Activated CD4-positive, alpha-beta T cell treated with anti-CD3 and anti-CD28 coated beads for 1 hour (primary cell): ENCODE measurements around the gene SDF4.
A peak's percentile ranks its signal among the peaks of the same experiment; 100 is the strongest.

ENCODE experiments used
- DNase-seq: peaks from one replicate; pipeline ENCODE4 v3.0.0-alpha.2; 2020

Gene SDF4

DNA sequence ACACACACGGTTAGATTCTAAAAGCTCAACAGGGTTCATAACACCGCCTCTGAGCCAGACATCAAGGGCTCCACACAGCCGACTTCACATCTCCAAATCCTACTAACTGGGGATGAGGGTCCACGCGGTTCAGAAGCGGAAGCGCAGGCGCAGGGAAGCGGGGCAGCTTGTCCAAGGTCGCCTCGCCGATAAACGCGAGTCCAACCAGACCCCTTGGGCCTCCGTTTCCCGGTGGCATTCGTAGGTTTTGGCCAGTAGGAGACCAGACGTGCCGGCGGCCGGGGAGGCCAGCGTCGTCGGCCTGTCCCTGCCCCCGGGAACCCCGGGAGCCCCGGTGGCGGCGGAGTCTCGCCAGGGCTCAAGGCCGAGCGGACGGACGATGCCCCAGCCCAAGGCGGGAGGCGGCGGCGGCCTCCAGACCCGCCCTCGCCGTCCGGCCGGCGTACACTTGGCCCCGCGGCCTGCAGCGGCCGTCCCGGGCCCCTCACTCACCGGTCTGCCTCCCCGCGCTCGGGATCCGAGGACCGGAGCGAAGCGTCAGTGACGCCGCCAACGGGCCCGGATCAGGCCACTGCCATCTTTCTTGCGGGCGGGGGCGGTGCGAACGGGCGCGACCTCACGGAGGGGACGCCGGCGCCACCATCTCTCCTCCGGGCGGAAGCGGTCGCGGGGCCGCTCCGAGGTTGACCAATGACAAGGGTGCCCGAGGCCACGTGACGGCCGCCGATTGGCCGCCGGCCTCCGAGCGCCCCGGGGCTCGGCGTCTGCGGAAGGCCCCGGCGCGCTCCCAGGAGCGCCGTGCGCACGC lies at the start of gene SDF4:
Gene SDF4, minus strand, starts transcription at position 602 of the 808 bp plus-strand sequence. CDS start 3,229 bp downstream, outside the sequence.
- DNase-seq: peak; percentile 95

- no peak for DNase-seq
Observed at GRCh38 chr1:1280782-1281481, 49.1 kb upstream of the SDF4 start.

DNA sequence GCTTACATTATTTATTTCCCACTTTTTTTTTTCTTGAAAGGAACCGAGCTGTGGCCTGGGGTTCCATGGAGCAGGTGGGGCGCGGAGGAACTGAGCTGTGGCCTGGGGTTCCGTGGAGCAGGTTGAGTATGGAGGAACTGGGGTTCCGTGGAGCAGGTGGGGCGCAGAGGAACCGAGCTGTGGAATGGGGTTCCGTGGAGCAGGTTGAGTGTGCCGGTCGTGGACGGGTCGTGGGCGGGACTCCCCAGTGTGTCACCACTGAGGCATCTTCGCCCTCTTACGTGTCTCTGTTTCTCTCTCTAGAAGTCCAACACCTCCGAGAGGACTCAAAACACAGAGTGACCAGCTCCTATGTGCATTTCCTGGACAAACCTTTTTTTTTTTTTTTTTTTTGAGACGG lies 47.2 kb upstream of the SDF4 start:
- DNase-seq: no peak

GRCh38 chr1:1278620-1279019 lies 46.8 kb upstream of the SDF4 start:
- DNase-seq: no peak

DNA sequence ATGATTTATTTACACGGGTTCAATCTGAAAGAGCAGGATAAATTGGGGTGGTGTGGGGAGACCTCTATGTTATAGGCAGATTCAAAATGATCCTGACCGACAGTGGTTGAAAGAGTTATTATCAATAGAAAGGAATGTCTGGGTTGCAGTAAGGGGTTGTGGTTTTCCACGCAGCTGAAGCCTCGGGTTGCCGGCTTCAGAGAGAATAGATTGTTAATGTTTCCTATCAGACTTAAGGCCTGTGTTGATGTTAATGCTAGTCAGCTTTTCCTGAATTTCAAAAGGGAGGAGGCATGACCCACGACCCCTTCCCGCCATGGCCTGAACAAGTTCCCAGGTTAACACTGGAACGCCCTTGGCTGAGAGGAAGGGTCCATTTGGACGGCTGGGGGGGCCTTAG lies 44.0 kb upstream of the SDF4 start:
- no peak for DNase-seq

DNA sequence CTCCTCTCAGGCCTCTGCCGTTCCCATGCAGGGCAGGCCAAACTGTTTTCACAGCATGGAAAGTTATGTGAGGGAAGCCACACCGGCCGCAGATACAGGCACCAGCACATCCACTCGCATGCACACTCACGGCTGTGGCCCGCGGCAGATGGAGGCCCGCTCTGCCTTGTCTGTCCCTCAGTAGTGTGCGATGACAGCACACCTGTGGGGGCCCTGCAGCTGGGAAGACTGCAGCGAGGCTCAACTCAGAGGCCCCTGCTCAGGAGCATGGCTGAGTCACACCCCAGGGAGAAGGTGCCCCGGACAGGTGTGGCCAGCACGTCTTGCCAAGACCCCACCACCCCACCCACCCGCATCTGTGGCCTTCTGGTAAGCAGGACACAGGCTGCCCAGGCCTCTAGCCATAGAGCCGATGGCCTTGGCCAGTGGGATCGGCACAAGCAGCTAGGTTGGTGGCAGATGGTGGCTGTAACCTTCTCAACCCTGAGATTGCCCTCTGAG lies 43.2 kb upstream of the SDF4 start:
- no peak for DNase-seq

GRCh38 chr1:1274299-1274930 lies 42.6 kb upstream of the SDF4 start:
- no peak for DNase-seq

DNA sequence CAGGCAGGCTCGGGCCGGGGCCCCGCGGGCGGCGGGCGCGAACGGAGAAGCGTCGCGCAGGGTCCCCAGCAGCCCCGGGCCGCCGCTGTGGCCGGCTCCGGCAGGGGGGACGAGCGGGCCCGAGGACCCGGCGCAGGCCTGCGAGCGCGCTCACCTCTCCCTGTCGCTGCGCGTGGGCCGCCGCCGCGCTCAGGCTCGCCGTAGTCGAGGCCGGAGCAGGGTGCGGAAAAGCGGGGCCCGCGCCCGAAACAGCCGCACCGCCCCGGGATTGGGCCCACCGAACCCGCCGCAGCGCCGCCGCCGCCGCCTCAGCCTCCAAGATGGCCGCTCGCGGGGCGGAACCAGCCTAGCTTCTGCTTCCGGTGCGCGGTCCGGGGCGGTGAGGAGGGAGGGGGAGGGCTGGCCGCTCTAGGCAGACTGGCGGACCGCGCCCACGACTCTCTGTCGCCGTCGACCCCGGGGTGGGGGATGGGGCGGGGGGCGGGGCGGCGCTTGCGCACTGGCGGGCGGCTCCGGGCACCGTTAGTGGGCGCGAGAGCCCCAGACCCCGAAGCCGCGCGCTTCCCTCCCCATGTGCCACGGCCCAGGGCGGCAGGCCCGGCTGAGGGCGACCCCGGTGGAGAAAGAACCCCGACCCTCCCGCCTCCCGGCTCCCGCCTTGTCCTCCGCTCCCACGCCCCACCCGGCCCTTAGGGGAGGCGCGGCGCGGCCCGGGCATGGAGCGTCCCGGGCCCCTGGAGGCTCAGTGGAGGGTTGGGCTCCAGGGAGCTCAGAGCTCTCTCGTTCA lies 41.9 kb upstream of the SDF4 start, which contains the start of gene UBE2J2:
Gene UBE2J2, minus strand, starts transcription at position 343 of the 787 bp plus-strand sequence. CDS start 5,862 bp downstream, outside the sequence.
- DNase-seq: peak; percentile 89

DNA sequence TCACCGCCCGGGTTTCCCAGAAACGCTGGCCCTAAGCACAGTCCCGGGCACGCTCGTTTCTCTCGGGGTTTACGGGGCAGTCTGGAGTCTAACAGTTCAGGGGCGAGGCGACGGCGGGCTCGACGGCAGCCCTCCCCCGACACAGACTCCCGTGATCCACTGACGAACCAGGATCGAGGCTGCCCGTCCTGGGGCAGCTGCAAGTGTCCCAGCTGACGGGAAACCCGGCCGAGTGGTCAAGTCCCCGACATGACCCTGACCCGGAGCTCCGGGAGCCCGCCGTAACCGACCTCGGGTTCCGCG lies 41.4 kb upstream of the SDF4 start:
- no peak for DNase-seq

DNA sequence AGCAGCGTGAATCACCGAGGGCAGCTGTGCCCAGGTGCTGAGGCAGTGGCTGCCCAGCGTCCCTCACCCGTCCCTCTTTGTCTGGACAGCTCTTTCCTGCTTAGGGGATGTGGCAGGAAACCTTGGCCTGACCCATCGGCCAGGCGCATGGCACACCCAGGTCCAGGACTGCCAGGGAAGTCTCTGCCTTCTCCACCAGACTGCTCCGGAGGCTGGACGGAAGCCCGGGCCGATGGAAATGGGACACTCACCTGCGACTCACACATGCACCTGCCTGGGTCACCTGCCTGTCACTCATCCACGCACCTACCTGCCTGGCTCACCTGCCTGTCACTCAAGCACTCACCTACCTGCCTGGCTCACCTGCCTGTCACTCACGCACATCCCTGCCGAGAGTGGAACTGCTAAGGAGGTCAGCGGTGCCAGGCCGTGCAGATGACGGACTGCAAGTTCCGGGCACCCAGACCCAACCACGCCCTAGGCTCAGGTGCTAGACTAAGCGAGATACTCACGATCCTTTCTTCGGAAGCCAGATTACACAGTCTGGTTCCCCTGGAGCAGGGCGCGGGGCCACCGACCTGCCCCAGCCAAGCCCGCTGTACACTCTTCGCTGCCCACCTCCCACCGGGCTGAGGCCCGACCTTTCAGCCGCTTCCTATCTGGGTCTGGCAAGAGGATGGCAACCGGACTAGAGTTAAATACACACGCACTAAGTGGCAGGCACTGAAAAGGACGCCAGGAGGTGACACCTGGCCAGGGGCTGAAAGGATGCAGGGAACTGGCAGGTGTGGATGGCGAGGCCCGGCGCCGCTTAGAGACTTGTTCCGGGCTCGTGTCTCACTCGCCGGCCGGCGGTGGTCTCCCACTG lies 40.8 kb upstream of the SDF4 start:
- no peak for DNase-seq

GRCh38 chr1:1270813-1271212 lies 39.0 kb upstream of the SDF4 start:
- no peak for DNase-seq

DNA sequence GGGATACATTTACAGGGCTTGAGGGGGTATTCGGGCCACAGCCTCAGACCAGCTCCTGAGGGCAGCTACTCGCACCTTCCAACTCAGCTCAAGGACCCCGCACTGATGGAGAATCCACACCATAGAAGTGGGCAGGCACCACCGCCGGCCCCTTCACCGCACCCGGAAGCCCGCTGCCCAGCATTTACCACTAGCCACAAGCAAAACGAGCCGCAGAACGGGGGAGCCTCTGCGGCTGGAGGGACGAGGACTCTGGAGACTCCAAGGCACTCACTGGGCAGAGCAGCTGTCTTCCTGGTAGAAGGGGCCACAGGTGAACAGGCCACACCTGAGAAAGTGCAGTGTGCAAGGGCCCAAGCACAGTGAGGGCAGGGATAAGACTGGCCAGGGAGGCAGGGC lies 36.5 kb upstream of the SDF4 start:
- no peak for DNase-seq

DNA sequence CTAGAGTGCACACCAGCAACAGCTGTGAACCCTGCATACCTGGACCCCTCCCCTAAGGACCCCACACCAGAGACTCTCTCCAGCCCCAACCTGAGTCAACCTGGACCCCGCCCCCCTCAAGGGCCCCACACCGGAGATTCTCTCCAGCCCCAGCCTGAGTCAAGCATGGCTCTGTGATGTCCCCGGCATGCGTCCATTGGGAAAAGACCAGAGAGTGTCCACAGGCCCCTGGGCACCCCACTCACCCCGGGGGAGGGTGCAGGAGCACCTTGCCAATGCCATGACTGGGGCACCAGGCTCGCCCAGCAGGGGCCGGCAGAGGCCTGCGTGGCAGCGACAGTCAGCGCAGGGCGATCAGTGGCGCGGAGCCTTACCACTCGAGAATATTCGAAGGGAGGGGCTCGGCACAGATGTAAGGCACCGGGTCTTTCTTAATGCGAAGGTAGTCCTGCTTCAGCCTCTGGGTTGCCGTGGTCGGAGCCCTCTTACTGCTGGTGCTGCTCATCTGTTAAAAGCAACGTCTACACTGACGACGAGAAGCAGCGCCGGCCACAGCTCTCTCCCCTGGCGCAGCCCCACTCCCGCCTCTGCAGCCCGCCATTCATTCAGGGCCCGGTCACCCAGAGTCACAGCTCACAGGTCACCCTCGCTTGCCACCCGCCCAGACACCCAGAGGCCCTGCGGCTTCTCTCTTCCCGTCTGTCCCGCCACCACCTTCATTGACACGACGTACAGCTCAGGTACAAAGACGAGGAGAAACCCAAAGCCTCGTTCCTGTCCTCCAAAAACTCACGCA lies 35.9 kb upstream of the SDF4 start:
- no peak for DNase-seq

GRCh38 chr1:1264868-1265272 lies 33.1 kb upstream of the SDF4 start:
- DNase-seq: no peak

GRCh38 chr1:1264026-1264425 lies 32.2 kb upstream of the SDF4 start:
- no peak for DNase-seq

DNA sequence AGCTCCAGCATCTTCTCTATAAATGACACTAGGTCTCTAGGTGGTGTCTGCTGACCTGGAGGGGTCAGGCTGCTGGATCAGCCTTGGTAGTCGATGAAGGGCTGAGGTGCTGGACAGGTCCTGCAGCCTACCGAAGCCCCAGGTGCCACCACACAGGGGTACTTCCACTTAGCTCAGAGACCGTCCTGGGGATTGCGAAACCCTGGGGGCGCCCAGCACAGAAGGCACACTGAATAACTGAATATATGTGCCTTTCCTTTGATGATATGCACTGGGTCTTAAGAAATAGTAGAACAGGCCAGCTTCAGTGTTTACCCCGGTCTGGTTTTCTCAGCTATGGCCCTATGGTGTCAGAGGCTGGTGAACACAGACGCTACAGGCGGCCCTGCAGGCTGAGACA lies 31.0 kb upstream of the SDF4 start:
- DNase-seq: no peak

DNA sequence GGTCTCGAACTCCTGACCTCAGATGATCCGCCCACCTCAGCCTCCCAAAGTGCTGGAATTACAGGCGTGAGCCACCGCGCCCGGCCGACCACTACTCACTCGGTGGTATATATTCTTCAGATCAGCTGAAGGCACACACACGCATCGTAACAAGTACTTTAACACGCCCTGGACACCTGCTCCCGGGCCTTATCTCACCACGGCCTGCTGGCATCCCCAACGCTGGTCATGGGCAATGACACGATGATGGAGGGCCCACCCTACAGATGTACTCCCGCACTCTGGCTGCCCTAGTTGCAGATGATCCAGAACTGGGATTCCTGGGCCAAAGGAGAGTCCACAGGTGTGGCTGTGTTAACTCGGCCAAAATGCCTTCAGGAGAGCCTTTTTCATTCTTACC lies 30.3 kb upstream of the SDF4 start:
- no peak for DNase-seq

DNA sequence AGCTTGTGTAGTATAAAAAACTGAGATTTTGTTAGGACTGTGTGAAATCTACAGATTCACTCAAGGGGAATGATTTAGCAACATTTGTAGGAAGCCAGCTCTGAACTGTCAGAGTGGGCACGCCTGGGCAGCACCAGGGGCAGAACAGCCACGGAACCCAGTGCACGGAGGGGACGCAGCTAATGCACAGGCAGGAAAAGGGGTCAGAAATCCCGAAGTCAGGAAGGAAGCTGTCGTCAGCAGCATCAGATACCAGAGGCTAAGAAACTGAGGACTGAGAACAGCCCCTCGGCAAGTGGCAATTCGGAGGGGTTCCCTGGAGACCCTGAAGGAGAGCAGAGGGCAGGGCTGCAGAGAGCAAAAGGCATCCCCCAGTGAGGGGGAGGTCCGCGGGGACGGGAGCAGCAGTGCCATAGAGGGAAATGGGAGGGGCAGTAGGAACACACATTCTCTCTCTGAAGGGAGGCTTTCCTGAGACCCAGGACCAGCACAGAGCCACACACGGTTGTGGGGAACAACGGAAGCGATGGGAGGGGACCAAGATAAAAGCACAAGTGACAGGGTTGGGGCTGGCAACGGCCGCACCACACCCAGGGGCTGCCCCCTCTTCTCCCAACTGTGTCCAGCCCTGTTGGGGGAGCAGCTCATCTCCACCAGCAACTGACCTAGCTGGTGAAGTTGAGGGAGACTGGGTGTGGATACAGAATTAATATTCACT lies 29.2 kb upstream of the SDF4 start:
- DNase-seq: no peak

GRCh38 chr1:1259951-1260600 lies 28.3 kb upstream of the SDF4 start:
- no peak for DNase-seq

DNA sequence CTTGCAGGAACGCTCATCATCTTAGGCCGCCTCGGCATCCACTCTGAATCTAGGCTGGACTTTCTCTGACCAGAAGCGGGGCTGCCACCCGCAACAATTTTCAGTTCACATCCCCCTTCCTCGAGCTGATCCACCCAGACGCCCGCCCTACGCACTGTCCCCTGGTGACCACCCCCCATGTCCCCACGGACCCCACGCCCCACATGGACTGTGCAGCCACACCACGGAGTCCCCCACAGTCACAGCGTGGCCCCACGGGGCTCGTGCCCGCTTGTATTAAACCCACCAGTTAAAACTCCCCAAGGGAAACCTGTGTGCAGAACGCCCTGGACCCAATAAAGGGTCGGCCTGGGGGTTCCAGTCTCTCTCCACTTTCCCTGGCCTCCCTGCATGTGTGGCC lies 27.7 kb upstream of the SDF4 start:
- DNase-seq: no peak
